22Rv1 (cell line): ENCODE measurements around the gene OR13A1.

Experiments used
- ZFX ChIP-seq: fragments of 450-650 bp; IDR thresholded peaks from 2 replicates; pipeline ENCODE4 v1.6.1; 2017; ENCODE audit warnings: antibody characterized with exemption, borderline replicate concordance
- TF ChIP-seq, protein P1 (sequence below): fragments of 450-650 bp; IDR thresholded peaks from 2 replicates; pipeline ENCODE4 v1.5.1; 2017; ENCODE audit warnings: mild to moderate bottlenecking

DNA sequence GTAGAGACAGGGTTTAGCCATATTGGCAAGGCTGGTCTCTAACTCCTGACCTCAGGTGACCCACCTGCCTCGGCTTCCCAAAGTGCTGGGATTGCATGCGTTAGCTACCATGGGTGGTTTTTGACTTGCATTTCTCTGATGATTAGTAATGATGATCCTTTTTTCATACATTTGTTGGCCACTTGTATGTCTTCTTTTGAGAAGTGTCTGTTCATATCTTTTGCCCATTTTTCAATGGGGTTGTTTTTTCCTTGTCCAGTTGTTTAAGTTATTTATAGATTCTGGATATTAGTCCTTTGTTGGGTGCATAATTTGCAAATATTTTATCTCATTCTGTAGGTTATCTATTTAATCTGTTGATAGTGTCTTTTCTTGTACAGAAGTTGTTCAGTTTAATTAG is 4.3 kb upstream of the OR13A1 start:
- TF ChIP-seq, protein P1, sequence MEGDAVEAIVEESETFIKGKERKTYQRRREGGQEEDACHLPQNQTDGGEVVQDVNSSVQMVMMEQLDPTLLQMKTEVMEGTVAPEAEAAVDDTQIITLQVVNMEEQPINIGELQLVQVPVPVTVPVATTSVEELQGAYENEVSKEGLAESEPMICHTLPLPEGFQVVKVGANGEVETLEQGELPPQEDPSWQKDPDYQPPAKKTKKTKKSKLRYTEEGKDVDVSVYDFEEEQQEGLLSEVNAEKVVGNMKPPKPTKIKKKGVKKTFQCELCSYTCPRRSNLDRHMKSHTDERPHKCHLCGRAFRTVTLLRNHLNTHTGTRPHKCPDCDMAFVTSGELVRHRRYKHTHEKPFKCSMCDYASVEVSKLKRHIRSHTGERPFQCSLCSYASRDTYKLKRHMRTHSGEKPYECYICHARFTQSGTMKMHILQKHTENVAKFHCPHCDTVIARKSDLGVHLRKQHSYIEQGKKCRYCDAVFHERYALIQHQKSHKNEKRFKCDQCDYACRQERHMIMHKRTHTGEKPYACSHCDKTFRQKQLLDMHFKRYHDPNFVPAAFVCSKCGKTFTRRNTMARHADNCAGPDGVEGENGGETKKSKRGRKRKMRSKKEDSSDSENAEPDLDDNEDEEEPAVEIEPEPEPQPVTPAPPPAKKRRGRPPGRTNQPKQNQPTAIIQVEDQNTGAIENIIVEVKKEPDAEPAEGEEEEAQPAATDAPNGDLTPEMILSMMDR, result no peak
- TF ChIP-seq ZFX, result no peak
